HL-60 (cell line): ENCODE data around the gene EYS.

ENCODE experiments used
- GABPA ChIP-seq: IDR thresholded peaks from 2 replicates; pipeline ENCODE4 v1.6.1; 2012; ENCODE audit warnings: low read depth
- TF ChIP-seq, protein P1 (sequence below): IDR thresholded peaks from one replicate; pipeline ENCODE4 v1.5.1; 2011; ENCODE audit warnings: low read length, control low read depth, inconsistent platforms; ENCODE audit not compliant: insufficient read depth

DNA sequence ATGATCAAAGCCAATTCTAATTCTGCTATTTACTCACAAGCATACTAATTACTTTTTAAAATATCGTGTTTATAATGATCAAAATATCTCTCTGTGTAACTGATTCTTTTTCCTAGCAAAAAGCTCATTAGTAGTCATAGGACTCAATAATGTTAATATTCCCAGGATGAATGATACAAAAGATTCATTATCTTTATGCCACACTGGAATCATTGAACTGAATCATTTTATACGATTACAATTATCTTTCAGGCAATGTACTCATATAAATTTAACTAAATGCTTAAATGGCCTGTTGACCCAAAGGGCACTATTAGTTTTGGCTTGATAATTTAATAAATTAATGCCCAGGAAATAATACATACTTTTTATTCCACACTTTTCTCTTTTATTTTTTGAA is 96.3 kb downstream of the EYS start:
- TF ChIP-seq, protein P1, sequence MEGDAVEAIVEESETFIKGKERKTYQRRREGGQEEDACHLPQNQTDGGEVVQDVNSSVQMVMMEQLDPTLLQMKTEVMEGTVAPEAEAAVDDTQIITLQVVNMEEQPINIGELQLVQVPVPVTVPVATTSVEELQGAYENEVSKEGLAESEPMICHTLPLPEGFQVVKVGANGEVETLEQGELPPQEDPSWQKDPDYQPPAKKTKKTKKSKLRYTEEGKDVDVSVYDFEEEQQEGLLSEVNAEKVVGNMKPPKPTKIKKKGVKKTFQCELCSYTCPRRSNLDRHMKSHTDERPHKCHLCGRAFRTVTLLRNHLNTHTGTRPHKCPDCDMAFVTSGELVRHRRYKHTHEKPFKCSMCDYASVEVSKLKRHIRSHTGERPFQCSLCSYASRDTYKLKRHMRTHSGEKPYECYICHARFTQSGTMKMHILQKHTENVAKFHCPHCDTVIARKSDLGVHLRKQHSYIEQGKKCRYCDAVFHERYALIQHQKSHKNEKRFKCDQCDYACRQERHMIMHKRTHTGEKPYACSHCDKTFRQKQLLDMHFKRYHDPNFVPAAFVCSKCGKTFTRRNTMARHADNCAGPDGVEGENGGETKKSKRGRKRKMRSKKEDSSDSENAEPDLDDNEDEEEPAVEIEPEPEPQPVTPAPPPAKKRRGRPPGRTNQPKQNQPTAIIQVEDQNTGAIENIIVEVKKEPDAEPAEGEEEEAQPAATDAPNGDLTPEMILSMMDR: no peak
- no peak for TF ChIP-seq GABPA
